A549 (cell line): ENCODE results near the gene SLC22A23. TPM values are rescaled to one million over a fixed set of nuclear protein-coding genes. Genes with fewer than 3 reads are reported as not detected.
A peak's percentile ranks its signal among the peaks of the same experiment; 100 is the strongest.

Experiments
- ATAC-seq, 2 experiments: fragments of 200-7000 bp in 1 of 2; fragments of >200 bp in 1 of 2; cut with Nextera tagmentation in 1 of 2; cut with Tn5 transposase in 1 of 2; 3 replicates each; pipeline versions ENCODE4 v1.8.0 to v1.9.1; 2018 to 2020; ENCODE audit warnings: mild to moderate bottlenecking in 1 of 2, moderate library complexity in 1 of 2
- CTCF ChIA-PET: fragments of 300-600 bp; sonication (Branson Sonifier 250); formaldehyde crosslinking; extraction: SDS; loops from one replicate; lab custom pipeline; 2021; ENCODE audit warnings: antibody characterized with exemption, inconsistent platforms; lab: Yijun Ruan, JAX
- POLR2A ChIA-PET: fragments of 350-600 bp; formaldehyde crosslinking; extraction: SDS; loops from one replicate; lab custom pipeline; 2021; ENCODE audit warnings: antibody characterized with exemption, inconsistent platforms; lab: Yijun Ruan, JAX
- DNase-seq, 2 experiments: peaks; one replicate each; pipeline versions ENCODE4 v3.0.0 to v3.0.0-alpha.2; 2011 to 2016; ENCODE audit warnings: low read depth in 1 of 2, low spot score in 1 of 2
- FAIRE-seq: peaks from 2 replicates; lab custom pipeline; 2011; peaks lifted over from hg19 to GRCh38; lab: Jason Lieb, UNC
- H3K27ac ChIP-seq, 2 experiments: fragments of >200 bp; sonication (Bioruptor Twin); formaldehyde crosslinking; 3 replicates each; pipeline ENCODE4 v1.5.1; 2016 to 2017
- H3K4me1 ChIP-seq: fragments of >200 bp; sonication (Bioruptor Twin); formaldehyde crosslinking; 3 replicates; pipeline ENCODE4 v1.6.1; 2016
- H3K4me2 ChIP-seq: fragments of >200 bp; sonication (Bioruptor Twin); formaldehyde crosslinking; 3 replicates; pipeline ENCODE4 v1.6.1; 2016
- H3K4me3 ChIP-seq: fragments of >200 bp; sonication (Bioruptor Twin); formaldehyde crosslinking; 3 replicates; pipeline ENCODE4 v1.5.1; 2016
- H3K9me3 ChIP-seq: fragments of >200 bp; sonication (Bioruptor Twin); formaldehyde crosslinking; 3 replicates; pipeline ENCODE4 v1.6.1; 2016
- CEBPB ChIP-seq, 2 experiments: fragments of >200 bp in 1 of 2; sonication (Bioruptor Twin) in 1 of 2; formaldehyde crosslinking in 1 of 2; IDR thresholded peaks; 2 replicates each; pipeline ENCODE4 v1.6.1; 2012 to 2016
- CHD2 ChIP-seq: fragments of 150-350 bp; IDR thresholded peaks from 2 replicates; pipeline ENCODE4 v1.6.1; 2014; ENCODE audit warnings: low read length; ENCODE audit not compliant: partially characterized antibody
- E2F6 ChIP-seq: IDR thresholded peaks from 2 replicates; pipeline ENCODE4 v1.6.1; 2012; ENCODE audit warnings: low read depth, borderline replicate concordance
- EHF ChIP-seq: fragments of 250-450 bp; sonication (Bioruptor Pico); IDR thresholded peaks from 2 replicates; pipeline ENCODE4 v1.5.0; 2020; ENCODE audit warnings: mild to moderate bottlenecking
- EHMT2 ChIP-seq: fragments of 200-600 bp; sonication (generic); IDR thresholded peaks from 2 replicates; pipeline ENCODE4 v1.6.1; 2016; ENCODE audit warnings: antibody characterized with exemption, low read depth, mild to moderate bottlenecking, moderate library complexity
- HDAC2 ChIP-seq: fragments of 200-600 bp; sonication (generic); IDR thresholded peaks from 2 replicates; pipeline ENCODE4 v1.6.1; 2016
- HMGXB4 ChIP-seq: fragments of 250-450 bp; sonication (Bioruptor Pico); IDR thresholded peaks from 2 replicates; pipeline ENCODE4 v1.5.0; 2021; ENCODE audit warnings: mild to moderate bottlenecking, moderate library complexity, borderline replicate concordance
- MAX ChIP-seq: IDR thresholded peaks from 2 replicates; pipeline ENCODE4 v1.6.1; 2012
- NFE2L2 ChIP-seq: fragments of 150-350 bp; conservative IDR thresholded peaks from 2 replicates; pipeline ENCODE4 v1.6.1; 2014; ENCODE audit warnings: low read length
- PBX3 ChIP-seq: IDR thresholded peaks from 2 replicates; pipeline ENCODE4 v1.6.1; 2012
- POLR2A ChIP-seq: IDR thresholded peaks from 2 replicates; pipeline ENCODE4 v1.6.1; 2012; ENCODE audit warnings: mild to moderate bottlenecking, low read length
- RCOR1 ChIP-seq: fragments of 150-350 bp; IDR thresholded peaks from 2 replicates; pipeline ENCODE4 v1.6.1; 2014; ENCODE audit warnings: antibody characterized with exemption, low read length, low read depth
- RFX5 ChIP-seq: fragments of 450-650 bp; IDR thresholded peaks from 2 replicates; pipeline ENCODE4 v1.7.1; 2014; ENCODE audit warnings: antibody characterized with exemption, mild to moderate bottlenecking, moderate library complexity
- SMC3 ChIP-seq: fragments of >200 bp; sonication (Bioruptor Twin); formaldehyde crosslinking; IDR thresholded peaks from 3 replicates; pipeline ENCODE4 v1.6.1; 2018; ENCODE audit warnings: inconsistent platforms
- SREBF2 ChIP-seq: fragments of 450-650 bp; IDR thresholded peaks from 2 replicates; pipeline ENCODE4 v1.6.1; 2014; ENCODE audit warnings: mild to moderate bottlenecking, moderate library complexity
- TP53 ChIP-seq: fragments of 250-450 bp; sonication (Bioruptor Pico); IDR thresholded peaks from 2 replicates; pipeline ENCODE4 v1.5.0; 2021; ENCODE audit warnings: mild to moderate bottlenecking, moderate library complexity
- USF2 ChIP-seq: fragments of 450-650 bp; IDR thresholded peaks from 2 replicates; pipeline ENCODE4 v1.6.1; 2014; ENCODE audit warnings: antibody characterized with exemption
- ZFP36 ChIP-seq: fragments of 450-650 bp; IDR thresholded peaks from 2 replicates; pipeline ENCODE4 v1.6.1; 2014; ENCODE audit warnings: borderline replicate concordance; ENCODE audit not compliant: partially characterized antibody
- WGBS: methylation state at CpG from one replicate; pipeline ENCODE4 v1.1.6; 2017; ENCODE audit errors: missing lambda C conversion rate; 5-methylcytosine and 5-hydroxymethylcytosine counted together
- polyA plus RNA-seq, 4 experiments: library from polyadenylated mRNA; depleted of rRNA in 3 of 4; stranded (reverse); fragments of >200 nt; fragmentation: RNase III in 1 of 4; extraction: RNeasy Plus Mini Kit Qiagen cat#74134 plus additional on column Dnase treatment in 1 of 4; gene quantifications; 2 replicates in 3 of 4; 3 replicates in 1 of 4; pipeline ENCODE4 v1.2.3, GENCODE V29; 2011 to 2017

Gene SLC22A23
- polyA plus RNA-seq, 2 of the 4 experiments (the other 2 are of a cell fraction): 4.4 to 6.2 TPM

GRCh38 chr6:3227363-3228045 lies 229.3 kb downstream of the SLC22A23 start, which contains the start of gene TUBB2B:
TUBB2B (minus strand) TSS chr6:3227653; CDS start chr6:3227543, 110 bp downstream.
- WGBS: 33% methylated on average over 2 of the region's 66 CpGs
- Histone ChIP-seq H3K4me2 (peak within 1 kb of the TSS; percentile 96), H3K27ac (peak within 1 kb of the TSS; percentile 72 to 89), H3K9me3 (no peaks in the 10 kb centered on the region), H3K4me1 (peaks cover 11% of the 10 kb centered on the region; the same call in 2 of the 3 replicates), H3K4me3 (peak within 1 kb of the TSS; percentile 63)
- DNase-seq (no peak), ATAC-seq (peak; percentile 33 to 60; a peak in 3 of 6 replicates), FAIRE-seq (no peak)
- ChIA-PET CTCF (interaction anchor here (0.7 to 1.1 kb wide), 3 partner anchors 10 to 19 kb away, joined by 3 to 5 read pairs (median 3); no protein-coding TSS in a partner anchor), POLR2A (no interaction called here)
- TF ChIP-seq RCOR1 (no peak), TP53 (CRISPR knock-in tag) (no peak), EHF (no peak), POLR2A (0 out of 2 replicates have a peak, but pooled peaks have one; percentile 23), EHMT2 (no peak)

- ChIA-PET POLR2A (interaction anchor here (1.5 kb wide), 1 partner anchor 17 kb away, joined by 4 read pairs; no protein-coding TSS in a partner anchor), CTCF (interaction anchor here (0.6 to 1.1 kb wide), 3 partner anchors 10 to 93 kb away, joined by 3 to 5 read pairs (median 4); no protein-coding TSS in a partner anchor)
- H3K27ac ChIP-seq: peak overlapping the region; percentile 72 to 89
- TF ChIP-seq MAX: peak; percentile 78
- TF ChIP-seq PBX3: no peak
- TF ChIP-seq CEBPB (IDR thresholded peaks at IDR 0.05): no peak
- peak; percentile 77; the same call in 1 of the 2 replicates for TF ChIP-seq E2F6
- H3K4me1 ChIP-seq: peaks cover 11% of the 10 kb centered on the region; the same call in 2 of the 3 replicates
- ATAC-seq: peak in 1 of 2 experiments; percentile 35; a peak in 3 of 6 replicates
- H3K4me2 ChIP-seq: peak overlapping the region; percentile 96
- no peak for FAIRE-seq
- DNase-seq: no peak
- 3% methylated on average over 12 of the region's 54 CpGs for WGBS
- H3K4me3 ChIP-seq: peak overlapping the region; percentile 63
- H3K9me3 ChIP-seq: no peaks in the 10 kb centered on the region
Observed at GRCh38 chr6:3226481-3227362, 230.1 kb downstream of the SLC22A23 start.

GRCh38 chr6:3226042-3226441 lies 230.8 kb downstream of the SLC22A23 start:
- FAIRE-seq: no peak
- no peak for ATAC-seq
- no peaks in the 10 kb centered on the region for H3K9me3 ChIP-seq
- no peak for DNase-seq
- H3K4me3 ChIP-seq: no peak overlapping the region
- WGBS: 92% methylated on average over 10 of the region's 10 CpGs
- ChIA-PET CTCF (interaction anchor here (0.6 to 1.1 kb wide), 2 partner anchors 11 to 93 kb away, joined by 4 to 5 read pairs; no protein-coding TSS in a partner anchor), POLR2A (interaction anchor here (1.5 kb wide), 1 partner anchor 17 kb away, joined by 4 read pairs; no protein-coding TSS in a partner anchor)
- peak overlapping the region; percentile 96; the same call in 2 of the 3 replicates for H3K4me2 ChIP-seq
- peaks cover 11% of the 10 kb centered on the region; the same call in 2 of the 3 replicates for H3K4me1 ChIP-seq
- H3K27ac ChIP-seq: no peak overlapping the region
- TF ChIP-seq CHD2 (no peak), RFX5 (no peak), SREBF2 (no peak), SMC3 (no peak), NFE2L2 (no peak), HDAC2 (no peak), HMGXB4 (CRISPR knock-in tag) (no peak), ZFP36 (no peak), USF2 (no peak)
- TF ChIP-seq, all 56 proteins: peak for 0
